Cardiac muscle cell (in vitro differentiated cells and primary cell): ENCODE measurements around the gene TMEM144. TPM values are rescaled to one million over a fixed set of nuclear protein-coding genes. Genes with fewer than 3 reads are reported as not detected.
"Not testable (repeated sequence)": the region's sequence is repeated elsewhere in the genome, so short reads cannot be mapped to it uniquely, and the experiment has no call there.

ENCODE experiments used
- DNase-seq, 2 donors: peaks; one replicate each; pipeline versions ENCODE4 v3.0.0 to v3.0.0-alpha.2; 2010 to 2017; ENCODE audit warnings: low read depth in 1 of 2, low spot score in 1 of 2
- H3K27ac ChIP-seq: fragments of 200-600 bp; sonication (generic); 2 replicates; pipeline ENCODE4 v1.5.1; 2016
- H3K27me3 ChIP-seq: fragments of 200-600 bp; sonication (generic); 2 replicates; pipeline ENCODE4 v1.6.0; 2016; ENCODE audit warnings: control low read depth
- H3K36me3 ChIP-seq: fragments of 200-600 bp; sonication (generic); 2 replicates; pipeline ENCODE4 v1.5.1; 2016; ENCODE audit warnings: control low read depth
- H3K4me1 ChIP-seq: fragments of 200-600 bp; sonication (generic); 2 replicates; pipeline ENCODE4 v1.8.1; 2017; ENCODE audit warnings: low read depth, mild to moderate bottlenecking, mixed run types
- H3K4me3 ChIP-seq: fragments of 200-600 bp; sonication (generic); 2 replicates; pipeline ENCODE4 v1.5.1; 2016; ENCODE audit warnings: mild to moderate bottlenecking
- H3K9me3 ChIP-seq: fragments of 200-600 bp; sonication (generic); 2 replicates; pipeline ENCODE4 v1.5.1; 2017; ENCODE audit warnings: low read depth, mild to moderate bottlenecking, control low read depth
- CTCF ChIP-seq: IDR thresholded peaks from 2 replicates; pipeline ENCODE4 v1.5.1; 2012; ENCODE audit warnings: low read depth, mild to moderate bottlenecking, low read length
- polyA plus RNA-seq: library from polyadenylated mRNA; unstranded; fragments of >200 nt; fragmentation: Nextera tagmentation; extraction: Ambion mirVana; gene quantifications from 2 replicates; pipeline ENCODE4 v1.2.1, GENCODE V29; 2016
- total RNA-seq: library from RNA; depleted of rRNA; stranded (reverse); fragments of >200 nt; gene quantifications from 2 replicates; pipeline ENCODE4 v1.2.3, GENCODE V29; 2016

TMEM144 gene
- total and polyA plus RNA-seq, 2 experiments from 2014 or later = 11.0 to 11.6 TPM

GRCh38 chr4:158213466-158213865, 3.2 kb downstream of the TMEM144 start:
- H3K4me1 ChIP-seq = peaks cover 32% of the 10 kb centered on the region
- no peaks in the 10 kb centered on the region for H3K9me3 ChIP-seq
- no peak for TF ChIP-seq CTCF
- DNase-seq = no peak
- no peak overlapping the region for H3K27ac ChIP-seq
- peaks cover 4% of the 10 kb centered on the region for H3K36me3 ChIP-seq
- no peaks in the 10 kb centered on the region for H3K27me3 ChIP-seq
- no peak overlapping the region for H3K4me3 ChIP-seq

DNA sequence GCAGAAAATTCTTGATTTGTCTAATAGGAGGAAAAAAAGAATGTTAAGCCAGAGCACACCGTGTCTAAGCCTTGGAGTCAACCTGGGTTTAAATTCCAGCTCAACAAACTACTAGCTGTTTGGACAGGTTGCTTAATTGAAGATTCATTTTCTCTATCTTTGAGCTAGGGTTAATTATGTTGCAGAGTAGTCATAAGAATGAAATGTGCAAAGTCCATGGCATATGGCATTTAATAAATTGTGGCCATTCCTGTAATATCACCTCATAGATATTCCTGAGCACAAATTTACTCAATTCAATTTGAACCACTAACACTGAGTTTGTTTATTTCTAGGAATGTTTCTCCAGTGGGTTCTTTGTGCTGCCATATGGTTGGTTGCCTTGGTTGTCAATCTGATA, 4.6 kb downstream of the TMEM144 start:
- DNase-seq = no peak
- no peaks in the 10 kb centered on the region for H3K9me3 ChIP-seq
- peaks cover 32% of the 10 kb centered on the region for H3K4me1 ChIP-seq
- peaks cover 4% of the 10 kb centered on the region for H3K36me3 ChIP-seq
- TF ChIP-seq CTCF = no peak
- no peak overlapping the region for H3K4me3 ChIP-seq
- H3K27ac ChIP-seq = no peak overlapping the region
- no peaks in the 10 kb centered on the region for H3K27me3 ChIP-seq

DNA sequence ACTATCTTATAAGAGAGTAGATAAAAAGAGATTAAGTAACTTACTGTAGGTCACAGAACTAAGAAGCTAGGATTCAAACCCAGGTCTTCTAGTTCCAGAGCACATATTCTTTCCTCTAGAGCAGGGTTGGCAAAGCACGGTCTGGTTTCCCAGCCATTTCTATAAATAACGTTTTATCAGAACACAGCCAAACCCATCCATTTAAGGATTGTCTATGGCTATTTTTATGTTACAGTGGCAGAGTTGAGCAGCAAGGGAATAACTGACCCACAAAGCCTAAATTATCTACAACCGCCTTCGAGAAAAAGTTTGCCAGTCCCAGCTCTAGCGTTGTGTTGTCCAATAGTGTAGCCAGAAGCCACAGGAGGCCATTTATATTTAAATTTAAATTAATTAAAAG, 7.5 kb downstream of the TMEM144 start:
- Histone ChIP-seq H3K9me3 (no peaks in the 10 kb centered on the region), H3K27ac (peak overlapping the region; percentile 56), H3K36me3 (peaks cover 4% of the 10 kb centered on the region), H3K4me1 (peaks cover 19% of the 10 kb centered on the region), H3K27me3 (no peaks in the 10 kb centered on the region), H3K4me3 (no peak overlapping the region)
- no peak for TF ChIP-seq CTCF
- peak in 1 of 2 donors; percentile 4 for DNase-seq

DNA sequence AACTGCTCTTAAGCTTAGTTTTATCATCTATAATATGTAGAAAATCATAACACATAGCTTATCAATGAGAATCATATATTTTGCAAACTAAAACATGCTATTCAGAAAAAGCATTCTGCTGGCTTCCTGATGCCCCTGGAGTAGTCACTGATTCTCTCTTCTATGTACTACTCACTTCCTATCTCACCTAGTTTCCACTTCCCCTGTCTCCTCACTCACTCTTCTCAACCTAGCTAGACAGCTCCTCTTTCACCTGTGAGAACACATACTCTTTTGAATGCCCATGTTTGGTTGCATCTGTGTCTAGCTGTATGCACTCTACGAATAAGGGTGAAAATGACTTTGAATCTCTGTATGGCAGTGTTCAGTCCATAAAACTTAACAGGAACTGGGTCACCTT, 9.3 kb downstream of the TMEM144 start:
- Histone ChIP-seq H3K4me1 (peaks cover 19% of the 10 kb centered on the region), H3K4me3 (no peak overlapping the region), H3K36me3 (no peaks in the 10 kb centered on the region), H3K27me3 (no peaks in the 10 kb centered on the region), H3K9me3 (no peaks in the 10 kb centered on the region), H3K27ac (no peak overlapping the region)
- TF ChIP-seq CTCF = no peak
- no peak for DNase-seq

GRCh38 chr4:158224318-158224717, 14.0 kb downstream of the TMEM144 start:
- not testable (repeated sequence) for H3K36me3 ChIP-seq, H3K4me3 ChIP-seq, H3K27ac ChIP-seq, DNase-seq, H3K9me3 ChIP-seq, H3K27me3 ChIP-seq, H3K4me1 ChIP-seq

GRCh38 chr4:158224999-158225398, 14.7 kb downstream of the TMEM144 start:
- DNase-seq, H3K27ac ChIP-seq, H3K4me3 ChIP-seq, H3K9me3 ChIP-seq, H3K36me3 ChIP-seq, H3K27me3 ChIP-seq, H3K4me1 ChIP-seq: not testable (repeated sequence)

- H3K27ac ChIP-seq, H3K9me3 ChIP-seq, DNase-seq, H3K4me1 ChIP-seq, H3K36me3 ChIP-seq, H3K4me3 ChIP-seq, H3K27me3 ChIP-seq: not testable (repeated sequence)
Measured at GRCh38 chr4:158227880-158228279, 17.6 kb downstream of the TMEM144 start.

DNA sequence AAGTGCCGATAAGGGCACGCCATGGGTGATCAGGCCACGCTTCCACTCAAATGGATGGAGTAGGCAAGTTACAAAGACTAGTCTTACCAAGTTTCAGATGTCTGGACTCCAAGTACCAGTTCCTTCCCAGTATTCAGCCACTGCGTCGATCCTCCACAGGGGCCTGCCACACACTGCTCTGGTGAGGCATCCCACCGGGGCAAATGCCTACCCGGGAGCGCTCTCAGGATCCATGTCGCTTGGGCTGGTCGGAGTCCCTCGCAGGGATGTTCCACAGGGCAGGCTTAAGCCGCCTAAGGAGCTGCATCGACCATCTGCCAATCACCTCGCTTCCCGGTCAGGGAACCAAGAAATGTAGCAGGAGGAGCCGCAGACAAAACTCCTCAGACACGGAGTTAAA, 18.1 kb downstream of the TMEM144 start:
- H3K36me3 ChIP-seq, H3K9me3 ChIP-seq, DNase-seq, H3K4me3 ChIP-seq, H3K27me3 ChIP-seq, H3K4me1 ChIP-seq, H3K27ac ChIP-seq: not testable (repeated sequence)
